Measurements from ENCODE around the gene SBF1. TPM values are rescaled to one million over a fixed set of nuclear protein-coding genes. Genes with fewer than 3 reads are reported as not detected.

The SBF1 gene
- total RNA-seq, 1 donor, result 75.1 TPM

DNA sequence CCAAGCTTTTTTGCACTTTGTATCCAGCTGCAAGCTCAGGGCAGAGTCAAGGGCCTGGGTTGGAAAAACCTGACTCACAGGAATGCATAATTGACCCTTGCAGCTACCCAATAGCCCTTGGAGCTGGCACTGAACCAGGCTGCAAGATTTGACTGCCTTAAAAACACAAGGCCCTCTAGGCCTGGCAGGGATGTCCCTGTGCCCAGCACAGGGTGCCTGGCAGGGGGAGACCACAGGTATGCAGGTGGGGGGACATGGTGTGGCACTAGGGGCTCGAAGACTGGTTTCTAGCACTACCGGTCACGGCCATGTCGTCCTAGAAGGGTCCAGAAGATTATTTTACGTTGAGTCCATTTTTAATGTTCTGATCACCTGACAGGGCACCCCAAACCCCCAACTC lies 30.2 kb downstream of the SBF1 start:
- H3K4me3 ChIP-seq (ENCODE audit: low read depth, low read length), result no peak overlapping the region
- TF ChIP-seq CTCF (IDR thresholded peaks at IDR 0.05; ENCODE audit: insufficient read depth, low read depth, low read length), result no peak
- peak; percentile 66 for DNase-seq (ENCODE audit: low read depth)

DNA sequence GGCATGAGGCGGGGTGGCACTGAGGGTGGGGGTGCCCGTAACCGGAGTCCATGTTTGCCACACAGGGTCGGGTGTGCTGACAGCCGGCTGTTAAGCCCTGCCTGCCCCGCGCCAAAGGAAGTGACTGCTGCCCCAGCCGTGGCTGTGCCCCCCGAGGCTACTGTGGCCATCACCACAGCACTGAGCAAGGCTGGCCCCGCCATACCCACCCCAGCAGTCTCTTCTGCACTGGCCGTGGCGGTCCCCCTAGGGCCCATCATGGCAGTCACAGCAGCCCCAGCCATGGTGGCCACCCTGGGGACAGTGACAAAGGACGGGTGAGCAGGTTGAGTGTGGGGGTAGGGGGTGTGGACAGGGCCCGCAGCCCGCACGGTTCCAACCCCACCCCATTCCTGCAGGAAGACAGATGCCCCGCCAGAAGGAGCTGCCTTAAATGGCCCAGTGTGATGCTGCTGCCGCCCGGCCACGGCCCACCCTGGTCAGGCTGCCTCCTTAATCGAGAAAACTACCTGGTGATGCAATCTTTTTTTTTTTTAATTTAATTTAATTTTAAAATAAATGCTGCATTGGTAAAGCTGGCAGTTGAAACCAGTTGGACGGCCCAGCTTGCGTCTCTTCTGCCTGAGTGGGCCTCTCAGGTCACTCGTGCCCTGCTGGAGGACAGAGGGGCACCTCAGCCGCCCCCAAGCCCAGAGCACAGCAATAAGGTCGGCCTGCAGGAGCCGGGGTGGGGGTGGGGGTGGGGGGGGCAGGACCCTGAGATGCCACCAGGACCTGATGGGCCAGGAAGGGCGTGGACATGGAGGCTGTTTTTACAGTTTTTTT lies 30.8 kb downstream of the SBF1 start:
- TF ChIP-seq CTCF (IDR thresholded peaks at IDR 0.05; ENCODE audit: insufficient read depth, low read depth, low read length), result no peak
- DNase-seq (ENCODE audit: low read depth), result no peak
- no peak overlapping the region for H3K4me3 ChIP-seq (ENCODE audit: low read depth, low read length)

GRCh38 chr22:50443197-50443596 lies 31.6 kb downstream of the SBF1 start:
- no peak overlapping the region for H3K4me3 ChIP-seq (ENCODE audit: low read depth, low read length)
- DNase-seq (ENCODE audit: low read depth), result no peak

GRCh38 chr22:50441428-50441993 lies 33.3 kb downstream of the SBF1 start:
- no peak for DNase-seq (ENCODE audit: low read depth)
- no peak for TF ChIP-seq CTCF (IDR thresholded peaks at IDR 0.05; ENCODE audit: insufficient read depth, low read depth, low read length)
- H3K4me3 ChIP-seq (ENCODE audit: low read depth, low read length), result no peak overlapping the region

More at GRCh38 chr22:50443197-50443596, 31.6 kb downstream of the SBF1 start:
- no peak for TF ChIP-seq CTCF (IDR thresholded peaks at IDR 0.05; ENCODE audit: insufficient read depth, low read depth, low read length)

- TF ChIP-seq CTCF (IDR thresholded peaks at IDR 0.05; ENCODE audit: insufficient read depth, low read depth, low read length), result no peak
- no peak for DNase-seq (ENCODE audit: low read depth)
Measured at GRCh38 chr22:50440544-50441249, 34.1 kb downstream of the SBF1 start.

DNA sequence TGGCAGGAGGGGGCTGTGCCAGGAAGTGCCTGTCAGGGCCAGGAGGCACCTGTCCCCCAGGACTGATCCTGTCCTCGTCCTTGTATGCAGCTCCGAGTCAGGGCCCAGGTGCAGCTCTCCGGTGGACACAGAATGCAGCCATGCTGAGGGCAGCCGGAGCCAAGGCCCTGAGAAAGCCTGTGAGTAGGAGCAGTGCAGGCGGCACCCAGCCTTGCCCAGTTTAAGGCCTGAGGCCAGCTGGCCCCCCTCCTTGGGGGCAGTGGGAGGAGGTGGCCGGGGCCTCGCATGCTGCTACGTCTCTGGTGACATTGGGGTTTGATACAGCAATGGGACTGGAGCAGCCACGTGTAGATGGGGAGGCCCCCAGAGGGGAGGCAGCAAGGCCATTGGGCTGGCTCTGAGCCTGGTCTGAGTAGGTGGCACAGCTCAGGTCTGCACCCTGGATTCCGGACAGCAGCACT lies 34.9 kb downstream of the SBF1 start:
- H3K4me3 ChIP-seq (ENCODE audit: low read depth, low read length), result no peak overlapping the region
- no peak for DNase-seq (ENCODE audit: low read depth)
- no peak for TF ChIP-seq CTCF (IDR thresholded peaks at IDR 0.05; ENCODE audit: insufficient read depth, low read depth, low read length)

More at GRCh38 chr22:50440544-50441249, 34.1 kb downstream of the SBF1 start:
- no peak overlapping the region for H3K4me3 ChIP-seq (ENCODE audit: low read depth, low read length)
